ENCODE data around the gene MTO1. TPM values are rescaled to one million over a fixed set of nuclear protein-coding genes. Genes with fewer than 3 reads are reported as not detected.

Gene MTO1
- total and polyA plus RNA-seq, 2 of the 4 experiments (the other 2 are of a cell fraction): 15.0 to 39.8 TPM

- H3K27me3 ChIP-seq (ENCODE audit: control insufficient read depth, insufficient read depth, low read length): no peaks in the 10 kb centered on the region
- no peaks in the 10 kb centered on the region for H4K20me1 ChIP-seq (ENCODE audit: insufficient read depth, low read length)
- ChIA-PET POLR2A (ENCODE audit: unreplicated experiment) (no interaction called here), CTCF (interaction anchor here (0.6 to 1.1 kb wide), 2 partner anchors 11 to 14 kb away, joined by 3 to 4 read pairs; no protein-coding TSS in a partner anchor)
- no peak overlapping the region for H2AK5ac ChIP-seq (ENCODE audit: low read depth, low read length)
- no peaks in the 10 kb centered on the region for H3K79me1 ChIP-seq (ENCODE audit: low read depth in 1 of 2, low read length in 2 of 2)
- no peak overlapping the region for H2BK20ac ChIP-seq (ENCODE audit: low read depth, low read length)
- TF ChIP-seq ELK1 (IDR thresholded peaks at IDR 0.05; ENCODE audit: borderline replicate concordance, low read depth, low read length) (no peak), SMC3 (IDR thresholded peaks at IDR 0.05; ENCODE audit: low read depth, low read length) (no peak), MXI1 (IDR thresholded peaks at IDR 0.05; ENCODE audit: borderline replicate concordance, low read depth, low read length) (no peak), RAD21 (IDR thresholded peaks at IDR 0.05; ENCODE audit: low read length) (no peak), POLR2A (IDR thresholded peaks at IDR 0.05; ENCODE audit: low read depth, low read length) (no peak), CTCF (conservative IDR thresholded peaks at IDR 0.05; ENCODE audit: low read depth, low read length) (no peak)
- H3K9ac ChIP-seq (ENCODE audit: low read depth, low read length): no peak overlapping the region
- dilution Hi-C loops (cut with HindIII; ENCODE audit: low sequenced_read_pairs, unreplicated experiment): no loop called here
- intact Hi-C loops (cut with micrococcal nuclease): no loop called here
- H2BK120ac ChIP-seq (ENCODE audit: low read depth, low read length): no peak overlapping the region
- no peak overlapping the region for H3K18ac ChIP-seq (ENCODE audit: low read depth, low read length)
- no peak overlapping the region for H2AFZ ChIP-seq (replicated peaks; ENCODE audit: low read length, poor library complexity)
- H3K9me3 ChIP-seq (ENCODE audit: control insufficient read depth, insufficient read depth, low read length): no peaks in the 10 kb centered on the region
- DNase-seq: no peak
- BruUV-seq (replicated peaks): no TSS peak
- no peaks in the 10 kb centered on the region for H3K4me1 ChIP-seq (ENCODE audit: control insufficient read depth, insufficient read depth, low read length)
- H4K8ac ChIP-seq (ENCODE audit: low read depth in 2 of 2, low read length in 2 of 2): no peak overlapping the region
- in situ Hi-C loops (cut with MboI; ENCODE audit: low sequenced_read_pairs): no loop called here
- no peak overlapping the region for H4K5ac ChIP-seq (ENCODE audit: low read depth, low read length)
- no peaks in the 10 kb centered on the region for H3K36me3 ChIP-seq (ENCODE audit: control insufficient read depth, insufficient read depth, low read length)
- H3K9me1 ChIP-seq (ENCODE audit: insufficient read depth, low read length): no peaks in the 10 kb centered on the region
- H3K4ac ChIP-seq (ENCODE audit: low read depth, low read length): no peak overlapping the region
- no peak overlapping the region for H3K27ac ChIP-seq (ENCODE audit: insufficient read depth, low read length)
- no peak overlapping the region for H3K4me3 ChIP-seq (ENCODE audit: insufficient read depth, low read depth, low read length)
- WGBS, 2 experiments (ENCODE audit: extremely low coverage in 2 of 2, insufficient read length in 1 of 2): no CpG with 5 or more reads among the region's 1 CpG
- H3K14ac ChIP-seq (replicated peaks; ENCODE audit: low read depth, low read length): no peak overlapping the region
- no peak overlapping the region for H4K91ac ChIP-seq (ENCODE audit: insufficient read depth, low read depth, low read length)
- no peak overlapping the region for H3K56ac ChIP-seq (ENCODE audit: extremely low read depth, insufficient read depth, low read length)
- no peak overlapping the region for H3K4me2 ChIP-seq (ENCODE audit: low read depth, low read length)
- ATAC-seq (ENCODE audit: low read depth): no peak
- H3K23ac ChIP-seq (ENCODE audit: low read depth, low read length): no peak overlapping the region
- no peak overlapping the region for H2AK9ac ChIP-seq (replicated peaks; ENCODE audit: low read depth, low read length, poor library complexity)
- no peak overlapping the region for H2BK5ac ChIP-seq (ENCODE audit: low read depth, low read length, poor library complexity, severe bottlenecking)
- no peak overlapping the region for H2BK15ac ChIP-seq (ENCODE audit: low read depth, low read length)
Observed at GRCh38 chr6:73547036-73547435, 85.5 kb downstream of the MTO1 start.

Measured in IMR-90 (cell line).